Measurements from ENCODE around the gene LAMC2.

The LAMC2 gene

DNA sequence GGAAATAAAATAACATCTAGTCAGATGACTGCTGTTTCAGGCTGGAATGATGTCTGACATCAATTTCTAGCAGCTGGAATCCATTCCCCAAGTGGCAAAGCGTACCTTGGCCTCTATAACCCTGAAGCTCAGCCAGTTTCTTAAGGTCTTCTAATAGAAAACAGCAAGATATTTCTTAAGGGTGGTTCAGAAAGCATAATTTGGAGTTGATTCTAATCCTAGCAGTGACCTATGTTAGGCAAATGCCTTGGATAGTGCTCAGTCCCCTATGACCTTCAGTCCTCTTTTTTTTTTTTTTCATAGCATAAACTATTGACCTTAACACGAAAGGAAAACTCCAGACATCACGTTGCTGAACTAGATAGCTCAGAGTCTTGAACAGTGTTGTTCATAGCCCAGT, 56.5 kb downstream of the LAMC2 start:
- no peak overlapping the region for H3K4me2 ChIP-seq (ENCODE audit: low read depth, low read length, poor library complexity, severe bottlenecking)
- H3K36me3 ChIP-seq (ENCODE audit: low read length), result no peaks in the 10 kb centered on the region
- no peaks in the 10 kb centered on the region for H3F3A ChIP-seq (ENCODE audit: insufficient read depth)

DNA sequence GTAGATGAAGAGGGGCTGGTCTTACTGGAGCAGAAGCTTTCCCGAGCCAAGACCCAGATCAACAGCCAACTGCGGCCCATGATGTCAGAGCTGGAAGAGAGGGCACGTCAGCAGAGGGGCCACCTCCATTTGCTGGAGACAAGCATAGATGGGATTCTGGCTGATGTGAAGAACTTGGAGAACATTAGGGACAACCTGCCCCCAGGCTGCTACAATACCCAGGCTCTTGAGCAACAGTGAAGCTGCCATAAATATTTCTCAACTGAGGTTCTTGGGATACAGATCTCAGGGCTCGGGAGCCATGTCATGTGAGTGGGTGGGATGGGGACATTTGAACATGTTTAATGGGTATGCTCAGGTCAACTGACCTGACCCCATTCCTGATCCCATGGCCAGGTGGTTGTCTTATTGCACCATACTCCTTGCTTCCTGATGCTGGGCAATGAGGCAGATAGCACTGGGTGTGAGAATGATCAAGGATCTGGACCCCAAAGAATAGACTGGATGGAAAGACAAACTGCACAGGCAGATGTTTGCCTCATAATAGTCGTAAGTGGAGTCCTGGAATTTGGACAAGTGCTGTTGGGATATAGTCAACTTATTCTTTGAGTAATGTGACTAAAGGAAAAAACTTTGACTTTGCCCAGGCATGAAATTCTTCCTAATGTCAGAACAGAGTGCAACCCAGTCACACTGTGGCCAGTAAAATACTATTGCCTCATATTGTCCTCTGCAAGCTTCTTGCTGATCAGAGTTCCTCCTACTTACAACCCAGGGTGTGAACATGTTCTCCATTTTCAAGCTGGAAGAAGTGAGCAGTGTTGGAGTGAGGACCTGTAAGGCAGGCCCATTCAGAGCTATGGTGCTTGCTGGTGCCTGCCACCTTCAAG, 57.3 kb downstream of the LAMC2 start:
- H4K20me1 ChIP-seq (ENCODE audit: low read depth, low read length), result no peaks in the 10 kb centered on the region

More for the DNA sequence above, 56.5 kb downstream of the LAMC2 start:
- H3K79me2 ChIP-seq (ENCODE audit: insufficient read depth, low read length), result no peaks in the 10 kb centered on the region
- H4K20me1 ChIP-seq (ENCODE audit: low read depth, low read length), result no peaks in the 10 kb centered on the region
- TF ChIP-seq, protein P1, sequence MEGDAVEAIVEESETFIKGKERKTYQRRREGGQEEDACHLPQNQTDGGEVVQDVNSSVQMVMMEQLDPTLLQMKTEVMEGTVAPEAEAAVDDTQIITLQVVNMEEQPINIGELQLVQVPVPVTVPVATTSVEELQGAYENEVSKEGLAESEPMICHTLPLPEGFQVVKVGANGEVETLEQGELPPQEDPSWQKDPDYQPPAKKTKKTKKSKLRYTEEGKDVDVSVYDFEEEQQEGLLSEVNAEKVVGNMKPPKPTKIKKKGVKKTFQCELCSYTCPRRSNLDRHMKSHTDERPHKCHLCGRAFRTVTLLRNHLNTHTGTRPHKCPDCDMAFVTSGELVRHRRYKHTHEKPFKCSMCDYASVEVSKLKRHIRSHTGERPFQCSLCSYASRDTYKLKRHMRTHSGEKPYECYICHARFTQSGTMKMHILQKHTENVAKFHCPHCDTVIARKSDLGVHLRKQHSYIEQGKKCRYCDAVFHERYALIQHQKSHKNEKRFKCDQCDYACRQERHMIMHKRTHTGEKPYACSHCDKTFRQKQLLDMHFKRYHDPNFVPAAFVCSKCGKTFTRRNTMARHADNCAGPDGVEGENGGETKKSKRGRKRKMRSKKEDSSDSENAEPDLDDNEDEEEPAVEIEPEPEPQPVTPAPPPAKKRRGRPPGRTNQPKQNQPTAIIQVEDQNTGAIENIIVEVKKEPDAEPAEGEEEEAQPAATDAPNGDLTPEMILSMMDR (IDR thresholded peaks at IDR 0.05; ENCODE audit: insufficient read depth, low read length, poor library complexity, severe bottlenecking), result no peak
- no peak for TF ChIP-seq EZH2phosphoT487 (conservative IDR thresholded peaks at IDR 0.05; ENCODE audit: low read length)
- H3K4me3 ChIP-seq (ENCODE audit: insufficient read depth, low read length, poor library complexity, severe bottlenecking), result no peak overlapping the region
- no peaks in the 10 kb centered on the region for H3K9me2 ChIP-seq (replicated peaks; ENCODE audit: insufficient read depth, low read length)
- no peaks in the 10 kb centered on the region for H3K9me3 ChIP-seq (ENCODE audit: insufficient read depth, low read length)
- no peak overlapping the region for H3K9ac ChIP-seq (ENCODE audit: low read length)
- no peak overlapping the region for H3K27ac ChIP-seq (ENCODE audit: low read depth, low read length)
- H2AFZ ChIP-seq (ENCODE audit: low read depth, low read length, severe bottlenecking), result no peak overlapping the region
- no peaks in the 10 kb centered on the region for H3K27me3 ChIP-seq (ENCODE audit: low read length)

DNA sequence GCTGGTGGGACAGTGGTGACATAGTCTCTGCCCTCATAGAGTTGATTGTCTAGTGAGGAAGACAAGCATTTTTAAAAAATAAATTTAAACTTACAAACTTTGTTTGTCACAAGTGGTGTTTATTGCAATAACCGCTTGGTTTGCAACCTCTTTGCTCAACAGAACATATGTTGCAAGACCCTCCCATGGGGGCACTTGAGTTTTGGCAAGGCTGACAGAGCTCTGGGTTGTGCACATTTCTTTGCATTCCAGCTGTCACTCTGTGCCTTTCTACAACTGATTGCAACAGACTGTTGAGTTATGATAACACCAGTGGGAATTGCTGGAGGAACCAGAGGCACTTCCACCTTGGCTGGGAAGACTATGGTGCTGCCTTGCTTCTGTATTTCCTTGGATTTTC, 58.4 kb downstream of the LAMC2 start:
- Histone ChIP-seq H3K4me3 (ENCODE audit: insufficient read depth, low read length, poor library complexity, severe bottlenecking) (no peak overlapping the region), H3F3A (ENCODE audit: insufficient read depth) (no peaks in the 10 kb centered on the region), H3K9me2 (replicated peaks; ENCODE audit: insufficient read depth, low read length) (no peaks in the 10 kb centered on the region), H3K36me3 (ENCODE audit: low read length) (no peaks in the 10 kb centered on the region), H2AFZ (ENCODE audit: low read depth, low read length, severe bottlenecking) (no peak overlapping the region), H3K27me3 (ENCODE audit: low read length) (no peaks in the 10 kb centered on the region), H3K9ac (ENCODE audit: low read length) (no peak overlapping the region), H3K79me2 (ENCODE audit: insufficient read depth, low read length) (no peaks in the 10 kb centered on the region), H3K27ac (ENCODE audit: low read depth, low read length) (no peak overlapping the region), H3K9me3 (ENCODE audit: insufficient read depth, low read length) (no peaks in the 10 kb centered on the region), H3K4me2 (ENCODE audit: low read depth, low read length, poor library complexity, severe bottlenecking) (no peak overlapping the region), H4K20me1 (ENCODE audit: low read depth, low read length) (no peaks in the 10 kb centered on the region)
- TF ChIP-seq, protein P1 (IDR thresholded peaks at IDR 0.05; ENCODE audit: insufficient read depth, low read length, poor library complexity, severe bottlenecking), result no peak
- no peak for TF ChIP-seq EZH2phosphoT487 (conservative IDR thresholded peaks at IDR 0.05; ENCODE audit: low read length)

More for the DNA sequence above, 57.3 kb downstream of the LAMC2 start:
- Histone ChIP-seq H2AFZ (ENCODE audit: low read depth, low read length, severe bottlenecking) (no peak overlapping the region), H3K27me3 (ENCODE audit: low read length) (no peaks in the 10 kb centered on the region), H3F3A (ENCODE audit: insufficient read depth) (no peaks in the 10 kb centered on the region), H3K27ac (ENCODE audit: low read depth, low read length) (no peak overlapping the region), H3K4me2 (ENCODE audit: low read depth, low read length, poor library complexity, severe bottlenecking) (no peak overlapping the region), H3K9me3 (ENCODE audit: insufficient read depth, low read length) (no peaks in the 10 kb centered on the region), H3K9ac (ENCODE audit: low read length) (no peak overlapping the region), H3K9me2 (replicated peaks; ENCODE audit: insufficient read depth, low read length) (no peaks in the 10 kb centered on the region), H3K36me3 (ENCODE audit: low read length) (no peaks in the 10 kb centered on the region), H3K79me2 (ENCODE audit: insufficient read depth, low read length) (no peaks in the 10 kb centered on the region), H3K4me3 (ENCODE audit: insufficient read depth, low read length, poor library complexity, severe bottlenecking) (no peak overlapping the region)
- TF ChIP-seq, protein P1 (IDR thresholded peaks at IDR 0.05; ENCODE audit: insufficient read depth, low read length, poor library complexity, severe bottlenecking), result no peak
- TF ChIP-seq EZH2phosphoT487 (conservative IDR thresholded peaks at IDR 0.05; ENCODE audit: low read length), result no peak

Data from SU-DHL-6 (cell line).